ENCODE measurements around the gene LAMB4.

The LAMB4 gene

GRCh38 chr7:108135446-108136190 is 5.5 kb upstream of the LAMB4 start:
- no peak for TF ChIP-seq ZFX (IDR thresholded peaks at IDR 0.05)
- TF ChIP-seq CTCF (conservative IDR thresholded peaks at IDR 0.05), result no peak
- no peak overlapping the region for H3K27ac ChIP-seq

- TF ChIP-seq CTCF (conservative IDR thresholded peaks at IDR 0.05) (no peak), ZFX (IDR thresholded peaks at IDR 0.05) (no peak)
- no peak overlapping the region for H3K27ac ChIP-seq
These were observed 4.3 kb upstream of the LAMB4 start for GRCh38 chr7:108134486-108134885.

- TF ChIP-seq CTCF (conservative IDR thresholded peaks at IDR 0.05), result no peak
- no peak for TF ChIP-seq ZFX (IDR thresholded peaks at IDR 0.05)
- no peak overlapping the region for H3K27ac ChIP-seq
These were observed 2.5 kb upstream of the LAMB4 start for GRCh38 chr7:108132551-108133265.

- TF ChIP-seq CTCF (conservative IDR thresholded peaks at IDR 0.05), result no peak
- TF ChIP-seq ZFX (IDR thresholded peaks at IDR 0.05), result no peak
- no peak overlapping the region for H3K27ac ChIP-seq
These were observed 869 bp downstream of the LAMB4 start for GRCh38 chr7:108129018-108129965.

- H3K27ac ChIP-seq, result no peak overlapping the region
- TF ChIP-seq ZFX (IDR thresholded peaks at IDR 0.05), result no peak
These were observed 1.6 kb downstream of the LAMB4 start for GRCh38 chr7:108128514-108128913.

GRCh38 chr7:108127461-108127860 is 2.7 kb downstream of the LAMB4 start:
- TF ChIP-seq ZFX (IDR thresholded peaks at IDR 0.05), result no peak
- no peak for TF ChIP-seq CTCF (conservative IDR thresholded peaks at IDR 0.05)
- no peak overlapping the region for H3K27ac ChIP-seq

GRCh38 chr7:108124820-108125219 is 5.3 kb downstream of the LAMB4 start:
- TF ChIP-seq ZFX (IDR thresholded peaks at IDR 0.05), result no peak
- TF ChIP-seq CTCF (conservative IDR thresholded peaks at IDR 0.05), result no peak
- H3K27ac ChIP-seq, result no peak overlapping the region

All from C4-2B (cell line).